Stomach (tissue), 4 donors: ENCODE results near the gene FAM24B.
"Not testable (repeated sequence)": the region's sequence is repeated elsewhere in the genome, so short reads cannot be mapped to it uniquely, and the experiment has no call there.

Experiments
- CTCF ChIP-seq, 7 experiments: fragments of 450-650 bp in 4 of 7; fragments of 200-600 bp in 3 of 7; sonication (generic) in 3 of 7; IDR thresholded peaks; one replicate each; pipeline ENCODE4 v1.5.1; 2016 to 2019; ENCODE audit warnings: antibody characterized with exemption in 7 of 7, control low read depth in 2 of 7, mild to moderate bottlenecking in 1 of 7
- EP300 ChIP-seq: sonication (generic); formaldehyde crosslinking; IDR thresholded peaks from one replicate; pipeline ENCODE4 v1.6.1; 2017; ENCODE audit warnings: antibody characterized with exemption
- POLR2A ChIP-seq, 4 donors: fragments of 450-650 bp; IDR thresholded peaks; one replicate each; pipeline ENCODE4 v1.6.1; 2016; ENCODE audit warnings: antibody characterized with exemption in 4 of 4, control low read depth in 2 of 4, mild to moderate bottlenecking in 1 of 4, moderate library complexity in 1 of 4

GRCh38 chr10:122866757-122867482 is 12.5 kb downstream of the FAM24B start:
- TF ChIP-seq CTCF (IDR thresholded peaks at IDR 0.05); EP300; POLR2A (IDR thresholded peaks at IDR 0.05): not testable (repeated sequence)
